HepG2 (cell line): ENCODE data around the gene EPO. TPM values are rescaled to one million over a fixed set of nuclear protein-coding genes. Genes with fewer than 3 reads are reported as not detected.

Experiments
- CBX2 ChIP-seq, 2 experiments: fragments of 200-600 bp in 1 of 2; sonication (generic); formaldehyde crosslinking in 1 of 2; IDR thresholded peaks; 2 replicates each; pipeline versions ENCODE4 v1.7.0 to v1.8.1; 2018 to 2022; ENCODE audit warnings: low read depth in 2 of 2, low read length in 1 of 2, mild to moderate bottlenecking in 1 of 2, missing genetic modification reagents in 1 of 2
- CREB3 ChIP-seq: sonication (generic); formaldehyde crosslinking; IDR thresholded peaks from 2 replicates; pipeline ENCODE4 v1.5.0; 2020; ENCODE audit warnings: missing genetic modification reagents
- NAIF1 ChIP-seq: sonication (generic); formaldehyde crosslinking; IDR thresholded peaks from 2 replicates; pipeline ENCODE4 v1.5.0; 2020; ENCODE audit warnings: mild to moderate bottlenecking, missing genetic modification reagents, borderline replicate concordance
- TGIF2 ChIP-seq: IDR thresholded peaks from 2 replicates; pipeline ENCODE4 v1.6.1; 2016; ENCODE audit warnings: control low read depth, missing compliant biosample characterization
- TP53 ChIP-seq: sonication (generic); formaldehyde crosslinking; conservative IDR thresholded peaks from 2 replicates; pipeline ENCODE4 v1.4.0; 2020; ENCODE audit warnings: missing genetic modification reagents
- ZBTB42 ChIP-seq: sonication (generic); formaldehyde crosslinking; IDR thresholded peaks from 2 replicates; pipeline ENCODE4 v1.5.0; 2020; ENCODE audit warnings: mild to moderate bottlenecking, missing genetic modification reagents
- ZNF24 ChIP-seq: fragments of 450-650 bp; IDR thresholded peaks from 2 replicates; pipeline ENCODE4 v1.6.1; 2017; ENCODE audit warnings: antibody characterized with exemption, mild to moderate bottlenecking
- polyA plus RNA-seq, 8 experiments: library from polyadenylated mRNA; depleted of rRNA in 3 of 8; stranded (reverse) in 7 of 8; unstranded in 1 of 8; fragments of >200 nt; fragmentation: Illumina TruSeq in 4 of 8; extraction: Trizol in 4 of 8; gene quantifications; 2 replicates each; pipeline versions ENCODE4 v1.2.1 to v1.2.3, GENCODE V29; 2011 to 2016; ENCODE audit warnings: low read depth in 4 of 8, missing spikeins in 1 of 8, mixed read lengths in 1 of 8; ENCODE audit not compliant: insufficient read depth in 1 of 8
- total RNA-seq, 5 experiments: library from RNA; depleted of rRNA; stranded (reverse); fragments of >200 nt; fragmentation: Illumina TruSeq; extraction: Trizol; gene quantifications; 2 replicates each; pipeline ENCODE4 v1.2.3, GENCODE V29; 2016; ENCODE audit warnings: low read depth in 1 of 5
- TF ChIP-seq, protein P1 (sequence below): sonication (generic); formaldehyde crosslinking; IDR thresholded peaks from 2 replicates; pipeline ENCODE4 v1.9.0; 2021; ENCODE audit warnings: mild to moderate bottlenecking, missing genetic modification reagents

EPO gene
- total and polyA plus RNA-seq, 2 of the 13 experiments (the other 11 are each of a cell fraction or from before 2014, with no cell fraction given) = 10.3 to 25.7 TPM

- TF ChIP-seq, protein P1, sequence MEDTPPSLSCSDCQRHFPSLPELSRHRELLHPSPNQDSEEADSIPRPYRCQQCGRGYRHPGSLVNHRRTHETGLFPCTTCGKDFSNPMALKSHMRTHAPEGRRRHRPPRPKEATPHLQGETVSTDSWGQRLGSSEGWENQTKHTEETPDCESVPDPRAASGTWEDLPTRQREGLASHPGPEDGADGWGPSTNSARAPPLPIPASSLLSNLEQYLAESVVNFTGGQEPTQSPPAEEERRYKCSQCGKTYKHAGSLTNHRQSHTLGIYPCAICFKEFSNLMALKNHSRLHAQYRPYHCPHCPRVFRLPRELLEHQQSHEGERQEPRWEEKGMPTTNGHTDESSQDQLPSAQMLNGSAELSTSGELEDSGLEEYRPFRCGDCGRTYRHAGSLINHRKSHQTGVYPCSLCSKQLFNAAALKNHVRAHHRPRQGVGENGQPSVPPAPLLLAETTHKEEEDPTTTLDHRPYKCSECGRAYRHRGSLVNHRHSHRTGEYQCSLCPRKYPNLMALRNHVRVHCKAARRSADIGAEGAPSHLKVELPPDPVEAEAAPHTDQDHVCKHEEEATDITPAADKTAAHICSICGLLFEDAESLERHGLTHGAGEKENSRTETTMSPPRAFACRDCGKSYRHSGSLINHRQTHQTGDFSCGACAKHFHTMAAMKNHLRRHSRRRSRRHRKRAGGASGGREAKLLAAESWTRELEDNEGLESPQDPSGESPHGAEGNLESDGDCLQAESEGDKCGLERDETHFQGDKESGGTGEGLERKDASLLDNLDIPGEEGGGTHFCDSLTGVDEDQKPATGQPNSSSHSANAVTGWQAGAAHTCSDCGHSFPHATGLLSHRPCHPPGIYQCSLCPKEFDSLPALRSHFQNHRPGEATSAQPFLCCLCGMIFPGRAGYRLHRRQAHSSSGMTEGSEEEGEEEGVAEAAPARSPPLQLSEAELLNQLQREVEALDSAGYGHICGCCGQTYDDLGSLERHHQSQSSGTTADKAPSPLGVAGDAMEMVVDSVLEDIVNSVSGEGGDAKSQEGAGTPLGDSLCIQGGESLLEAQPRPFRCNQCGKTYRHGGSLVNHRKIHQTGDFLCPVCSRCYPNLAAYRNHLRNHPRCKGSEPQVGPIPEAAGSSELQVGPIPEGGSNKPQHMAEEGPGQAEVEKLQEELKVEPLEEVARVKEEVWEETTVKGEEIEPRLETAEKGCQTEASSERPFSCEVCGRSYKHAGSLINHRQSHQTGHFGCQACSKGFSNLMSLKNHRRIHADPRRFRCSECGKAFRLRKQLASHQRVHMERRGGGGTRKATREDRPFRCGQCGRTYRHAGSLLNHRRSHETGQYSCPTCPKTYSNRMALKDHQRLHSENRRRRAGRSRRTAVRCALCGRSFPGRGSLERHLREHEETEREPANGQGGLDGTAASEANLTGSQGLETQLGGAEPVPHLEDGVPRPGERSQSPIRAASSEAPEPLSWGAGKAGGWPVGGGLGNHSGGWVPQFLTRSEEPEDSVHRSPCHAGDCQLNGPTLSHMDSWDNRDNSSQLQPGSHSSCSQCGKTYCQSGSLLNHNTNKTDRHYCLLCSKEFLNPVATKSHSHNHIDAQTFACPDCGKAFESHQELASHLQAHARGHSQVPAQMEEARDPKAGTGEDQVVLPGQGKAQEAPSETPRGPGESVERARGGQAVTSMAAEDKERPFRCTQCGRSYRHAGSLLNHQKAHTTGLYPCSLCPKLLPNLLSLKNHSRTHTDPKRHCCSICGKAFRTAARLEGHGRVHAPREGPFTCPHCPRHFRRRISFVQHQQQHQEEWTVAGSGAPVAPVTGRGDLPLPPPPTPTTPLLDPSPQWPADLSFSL (CRISPR knock-in tag) = 0 out of 2 replicates have a peak, but pooled peaks have one; percentile 43
- 0 out of 2 replicates have a peak, but pooled peaks have one; percentile 47 for TF ChIP-seq TP53 (CRISPR knock-in tag)
- TF ChIP-seq ZBTB42 = peak; percentile 31
- 0 out of 2 replicates have a peak, but pooled peaks have one; percentile 22 for TF ChIP-seq TGIF2 (CRISPR knock-in tag)
- no peak for TF ChIP-seq NAIF1 (CRISPR knock-in tag)
- peak; percentile 27; the same call in 1 of the 2 replicates for TF ChIP-seq CREB3 (CRISPR knock-in tag)
- no peak for TF ChIP-seq CBX2 (IDR thresholded peaks at IDR 0.05; ENCODE audit: low read depth, low read length)
- TF ChIP-seq CBX2 (CRISPR knock-in tag; IDR thresholded peaks at IDR 0.05; ENCODE audit: low read depth) = no peak; the same call in 1 of the 2 replicates
- no peak for TF ChIP-seq ZNF24
These were observed 14.9 kb upstream of the EPO start (continued) for GRCh38 chr7:100705320-100705752.
